ENCODE measurements around the gene MKNK1.
A peak's percentile ranks its signal among the peaks of the same experiment; 100 is the strongest.

The MKNK1 gene

DNA sequence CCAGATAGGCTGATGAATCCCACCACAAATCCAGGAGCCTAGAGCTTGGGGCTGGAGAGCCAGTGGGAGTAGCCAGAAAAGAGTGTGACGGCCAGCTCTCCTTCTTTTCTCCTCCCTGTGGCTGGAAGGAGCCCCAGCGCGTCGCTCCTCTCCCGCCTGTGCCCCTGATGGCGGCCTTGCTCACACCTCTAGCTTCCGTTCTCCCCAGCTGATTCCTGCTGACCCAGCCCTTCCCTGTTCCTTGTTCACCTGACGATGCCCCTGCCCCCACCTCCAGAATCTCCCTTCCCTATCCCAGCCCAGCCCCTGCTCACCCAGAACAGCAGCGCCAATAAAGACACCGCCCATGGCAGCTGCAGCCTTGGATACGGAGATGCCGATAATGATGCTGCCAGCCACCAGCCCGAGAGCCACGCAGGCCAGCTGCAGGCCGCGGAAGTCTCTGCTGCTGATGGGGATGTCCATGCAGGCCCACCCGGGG is 53.3 kb downstream of the MKNK1 start:
- no peak for DNase-seq
- in situ Hi-C loops (cut with MboI; ENCODE audit: low pct_unique_long_range_greater_than_20kb, low sequenced_read_pairs): loop anchor here (25.0 kb wide), 1 partner anchor 162 kb away; the partner anchor contains the start of gene EFCAB14

DNA sequence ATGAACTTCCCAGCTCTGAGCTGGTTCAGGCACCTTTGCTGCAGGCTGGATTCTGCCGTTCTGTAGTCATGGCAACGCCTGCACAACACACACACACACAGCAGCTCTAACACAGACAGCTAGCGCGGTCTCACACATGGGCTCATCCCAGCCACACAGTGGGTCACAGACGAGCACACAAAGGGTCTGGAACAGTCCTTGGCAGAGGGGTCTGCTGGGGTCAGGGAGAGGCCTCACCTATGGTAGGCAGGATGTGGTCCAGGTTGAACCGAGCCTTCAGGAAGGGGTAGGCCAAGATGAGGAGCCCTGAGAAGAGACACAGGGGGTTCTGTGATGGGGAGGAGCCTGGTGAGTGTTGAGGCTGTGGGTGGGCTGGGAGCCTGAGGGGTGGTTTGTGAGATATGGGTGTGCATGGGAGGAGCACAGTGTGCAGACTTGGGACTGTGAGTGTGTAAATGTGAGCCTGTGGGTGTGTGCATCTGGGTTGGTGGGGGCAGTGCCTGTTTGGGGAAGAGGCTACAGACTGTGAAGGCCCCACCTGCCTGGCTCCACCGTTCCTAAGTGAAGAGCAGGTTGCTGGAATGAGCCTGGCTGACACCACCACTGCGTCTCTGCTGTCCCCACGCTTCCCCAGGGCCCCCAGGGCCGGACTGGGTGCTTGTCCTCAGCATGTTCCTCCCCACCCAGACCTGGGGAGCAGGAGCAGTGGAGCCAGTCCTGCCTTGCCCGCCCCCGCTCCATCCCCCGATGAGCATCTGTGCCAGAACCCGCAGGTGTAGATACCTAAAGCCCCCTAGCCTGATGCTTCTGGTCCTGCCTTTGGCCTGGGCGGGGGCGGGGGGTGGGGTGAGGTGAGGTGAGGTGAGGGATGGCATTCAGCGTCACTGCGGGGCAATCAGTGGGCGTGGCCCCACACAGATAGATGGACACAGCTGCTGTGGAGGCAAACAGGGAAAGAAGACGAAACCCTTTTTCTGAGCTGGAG is 54.1 kb downstream of the MKNK1 start:
- in situ Hi-C loops (cut with MboI; ENCODE audit: low pct_unique_long_range_greater_than_20kb, low sequenced_read_pairs): loop anchor here (25.0 kb wide), 1 partner anchor 162 kb away; the partner anchor contains the start of gene EFCAB14
- DNase-seq: peak; percentile 32

GRCh38 chr1:46547481-46548383 is 56.3 kb downstream of the MKNK1 start:
- in situ Hi-C loops (cut with MboI; ENCODE audit: low pct_unique_long_range_greater_than_20kb, low sequenced_read_pairs): no loop called here
- peak; percentile 50 for DNase-seq

DNA sequence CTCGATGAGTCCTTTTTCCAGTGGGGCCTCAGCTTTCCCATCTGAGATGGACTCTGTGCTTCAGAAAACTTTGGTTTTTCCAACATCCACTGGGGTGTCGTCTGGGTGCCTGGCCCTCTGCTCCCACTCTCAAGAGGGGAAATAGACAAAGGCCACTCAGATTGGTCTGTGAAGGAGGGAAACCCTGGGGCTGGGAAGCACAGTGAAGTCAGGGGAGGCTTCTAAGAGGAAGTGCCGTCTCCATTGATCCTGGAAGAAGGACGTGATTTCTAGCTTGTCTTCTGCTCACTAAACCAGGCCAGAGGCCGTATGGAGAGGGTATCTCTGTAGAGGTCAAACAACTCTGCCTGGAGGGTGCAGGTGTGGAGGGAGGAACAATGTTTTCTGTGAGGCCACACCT is 57.9 kb downstream of the MKNK1 start:
- in situ Hi-C loops (cut with MboI; ENCODE audit: low pct_unique_long_range_greater_than_20kb, low sequenced_read_pairs): no loop called here
- DNase-seq: no peak

DNA sequence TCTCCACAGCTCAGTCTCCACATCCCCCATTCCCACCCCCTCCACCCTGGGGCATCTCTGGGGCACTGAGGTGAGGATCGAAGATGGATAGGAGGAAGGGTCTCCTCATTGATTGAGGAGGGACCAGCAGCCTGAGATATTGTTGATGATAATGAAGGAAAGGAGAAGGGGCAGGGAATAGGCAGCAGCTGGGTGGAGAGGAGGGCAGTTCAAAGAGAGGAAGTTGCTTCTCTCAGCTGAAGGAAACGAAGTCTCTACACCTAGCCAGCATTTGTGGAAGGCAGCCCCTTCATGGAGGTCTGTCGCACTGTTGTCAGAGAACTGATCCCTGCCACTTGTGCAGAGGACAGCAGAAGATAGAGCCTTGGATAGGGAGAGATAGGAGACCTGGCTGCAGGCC is 58.3 kb downstream of the MKNK1 start:
- DNase-seq: no peak
- in situ Hi-C loops (cut with MboI; ENCODE audit: low pct_unique_long_range_greater_than_20kb, low sequenced_read_pairs): no loop called here

- in situ Hi-C loops (cut with MboI; ENCODE audit: low pct_unique_long_range_greater_than_20kb, low sequenced_read_pairs): no loop called here
- DNase-seq: no peak
Measured at GRCh38 chr1:46544561-46545240, 59.4 kb downstream of the MKNK1 start.

DNA sequence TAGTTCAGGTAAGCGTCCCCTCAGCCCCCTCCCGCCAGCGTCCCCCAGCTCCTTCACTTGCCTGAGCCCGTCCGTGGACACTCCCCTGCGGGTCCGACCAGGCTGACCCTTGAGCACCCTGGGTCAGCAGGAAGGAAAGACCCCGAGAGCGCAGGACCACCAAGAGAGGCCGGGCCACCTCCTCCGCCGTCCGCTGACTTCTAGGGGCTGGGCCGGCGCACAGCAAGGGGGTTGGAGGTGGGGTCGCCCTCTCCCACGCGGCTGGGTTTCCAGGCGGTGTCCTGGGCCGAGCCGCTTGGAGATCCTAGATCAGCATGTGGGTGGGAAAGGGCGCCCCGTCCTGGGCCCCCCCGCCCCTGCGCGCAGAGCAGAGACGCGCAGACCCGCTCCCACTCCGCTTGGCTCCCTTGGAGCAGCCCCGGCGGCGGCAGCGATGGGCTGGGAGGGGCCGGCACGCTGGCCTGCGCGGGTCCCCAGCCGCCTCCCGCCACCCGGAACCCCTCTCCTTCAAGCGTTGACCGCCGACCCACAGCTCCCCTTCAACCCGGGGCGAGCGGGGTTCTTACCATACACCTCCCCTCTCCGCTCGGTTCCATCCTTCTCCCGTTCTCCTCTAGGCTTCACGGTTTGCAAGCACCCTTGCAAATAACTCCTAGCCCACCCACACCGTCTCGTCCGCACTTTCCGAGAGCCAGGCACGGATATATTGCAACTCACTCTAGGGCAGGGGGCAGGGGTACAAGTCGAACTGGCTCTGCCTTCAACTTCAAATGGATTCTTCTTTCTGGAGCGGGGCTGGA is 60.1 kb downstream of the MKNK1 start:
- DNase-seq: no peak
- in situ Hi-C loops (cut with MboI; ENCODE audit: low pct_unique_long_range_greater_than_20kb, low sequenced_read_pairs): no loop called here

GRCh38 chr1:46543382-46543760 is 60.7 kb downstream of the MKNK1 start:
- DNase-seq: no peak
- in situ Hi-C loops (cut with MboI; ENCODE audit: low pct_unique_long_range_greater_than_20kb, low sequenced_read_pairs): no loop called here

GRCh38 chr1:46539972-46540371 is 64.1 kb downstream of the MKNK1 start:
- no peak for DNase-seq
- in situ Hi-C loops (cut with MboI; ENCODE audit: low pct_unique_long_range_greater_than_20kb, low sequenced_read_pairs): no loop called here

DNA sequence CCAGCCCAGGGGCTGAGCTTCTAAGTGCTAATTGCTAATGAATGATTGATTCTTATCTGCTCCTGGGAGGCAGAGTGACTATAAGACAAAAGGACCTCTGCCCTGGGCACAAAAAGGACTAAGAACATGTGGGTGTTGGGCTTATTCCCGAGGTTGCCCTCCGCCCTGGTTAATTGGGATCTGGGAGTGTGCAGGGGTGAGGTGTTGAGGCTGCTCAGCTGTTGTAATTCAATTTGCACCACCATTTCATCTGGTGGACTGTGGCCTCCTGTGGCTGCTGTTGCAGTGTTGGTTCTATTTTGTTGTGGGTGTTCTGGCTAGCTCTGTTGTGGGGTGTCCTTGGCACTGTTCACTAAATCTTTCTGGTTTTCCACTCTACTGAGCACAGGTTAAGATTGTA is 65.9 kb downstream of the MKNK1 start:
- no peak for DNase-seq
- in situ Hi-C loops (cut with MboI; ENCODE audit: low pct_unique_long_range_greater_than_20kb, low sequenced_read_pairs): no loop called here

- in situ Hi-C loops (cut with MboI; ENCODE audit: low pct_unique_long_range_greater_than_20kb, low sequenced_read_pairs): no loop called here
- DNase-seq: no peak
Measured at GRCh38 chr1:46537651-46538050, 66.4 kb downstream of the MKNK1 start.

- in situ Hi-C loops (cut with MboI; ENCODE audit: low pct_unique_long_range_greater_than_20kb, low sequenced_read_pairs): no loop called here
- no peak for DNase-seq
Measured at GRCh38 chr1:46536527-46536926, 67.5 kb downstream of the MKNK1 start.

GRCh38 chr1:46535063-46535462 is 69.0 kb downstream of the MKNK1 start:
- in situ Hi-C loops (cut with MboI; ENCODE audit: low pct_unique_long_range_greater_than_20kb, low sequenced_read_pairs): no loop called here
- no peak for DNase-seq

DNA sequence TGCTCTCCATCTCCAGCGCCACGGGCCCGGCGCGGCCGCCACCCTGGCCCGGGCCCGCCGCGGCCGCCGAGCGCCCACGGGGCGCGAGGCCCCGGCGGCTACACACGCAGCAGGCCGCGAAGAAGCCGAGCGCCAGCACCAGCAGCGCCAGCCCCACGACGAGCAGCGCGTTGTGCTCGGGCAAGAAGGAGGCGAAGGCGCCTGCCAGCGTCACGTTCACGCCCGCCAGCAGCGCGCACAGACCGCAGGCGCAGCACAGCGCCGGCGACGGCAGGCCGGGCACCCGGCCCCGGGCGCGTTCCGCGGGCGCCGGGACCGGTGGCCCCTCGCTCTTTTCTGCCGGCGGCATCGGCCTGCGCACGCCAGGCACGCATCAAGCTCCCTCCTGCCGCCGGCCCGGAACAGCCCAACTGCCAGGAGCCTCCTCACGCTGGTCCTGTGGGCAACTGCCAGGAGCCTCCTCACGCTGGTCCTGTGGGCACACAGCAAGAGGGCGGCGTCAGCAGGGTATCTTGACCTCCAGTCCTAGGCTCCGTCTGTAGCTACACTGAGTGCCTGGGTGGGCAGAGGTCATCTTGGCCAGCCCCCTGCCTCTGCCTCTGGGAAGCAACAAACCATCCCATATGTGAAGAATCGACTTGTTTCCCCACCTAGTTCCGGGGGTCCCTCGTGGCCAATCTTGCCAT is 70.7 kb downstream of the MKNK1 start:
- in situ Hi-C loops (cut with MboI; ENCODE audit: low pct_unique_long_range_greater_than_20kb, low sequenced_read_pairs): no loop called here
- no peak for DNase-seq

- in situ Hi-C loops (cut with MboI; ENCODE audit: low pct_unique_long_range_greater_than_20kb, low sequenced_read_pairs): no loop called here
- DNase-seq: peak; percentile 56
Measured at GRCh38 chr1:46532498-46533178, 71.4 kb downstream of the MKNK1 start.

DNA sequence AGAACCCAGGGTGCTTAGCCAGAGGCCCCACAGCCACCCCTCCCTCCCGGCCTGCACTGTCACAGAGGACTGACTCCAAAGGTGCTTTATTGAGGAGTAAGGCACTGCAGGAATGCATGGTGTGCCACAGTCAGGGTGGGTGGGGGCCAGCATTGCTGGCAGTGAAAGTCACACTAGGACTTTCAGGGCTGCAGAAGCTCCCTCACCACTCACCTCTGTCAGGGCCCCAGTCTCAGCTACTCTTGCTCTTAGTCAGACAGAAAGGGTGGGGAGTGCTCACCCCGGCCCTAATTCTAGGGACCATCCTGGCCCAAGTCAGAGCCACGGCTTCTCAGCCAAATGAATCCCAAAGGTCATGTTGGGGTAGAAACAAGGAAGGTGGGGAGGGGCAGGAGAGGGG is 72.0 kb downstream of the MKNK1 start:
- in situ Hi-C loops (cut with MboI; ENCODE audit: low pct_unique_long_range_greater_than_20kb, low sequenced_read_pairs): no loop called here
- no peak for DNase-seq

GRCh38 chr1:46530791-46531409 is 73.2 kb downstream of the MKNK1 start:
- in situ Hi-C loops (cut with MboI; ENCODE audit: low pct_unique_long_range_greater_than_20kb, low sequenced_read_pairs): no loop called here
- no peak for DNase-seq
